ENCODE data around the gene ZC4H2.
"Not testable (repeated sequence)": the region's sequence is repeated elsewhere in the genome, so short reads cannot be mapped to it uniquely, and the experiment has no call there.

ZC4H2 gene

GRCh38 chrX:64975989-64976672 is at the start of gene ZC4H2:
Gene ZC4H2 (minus strand): TSS chrX:64976450. CDS start chrX:64976377, 73 bp downstream.
- Histone ChIP-seq H3K4me3 (ENCODE audit: low read depth, low read length) (peak within 1 kb of the TSS; percentile 96), H3K4me1 (ENCODE audit: control insufficient read depth, insufficient read depth, low read length) (0 out of 2 replicates have a peak, but pooled peaks cover 3% of the 10 kb centered on the region), H3K27ac (ENCODE audit: low read depth, low read length) (0 out of 2 replicates have a peak within 1 kb of the TSS, but pooled peaks have one; percentile 36), H3K9ac (ENCODE audit: low read length) (peak within 1 kb of the TSS; percentile 78), H3K36me3 (ENCODE audit: control insufficient read depth, insufficient read depth, low read length) (peaks cover 9% of the 10 kb centered on the region; the same call in 1 of the 2 replicates), H3K27me3 (ENCODE audit: control insufficient read depth, insufficient read depth, low read length) (no peaks in the 10 kb centered on the region), H3K9me3 (ENCODE audit: control insufficient read depth, insufficient read depth, low read depth, low read length) (peaks cover 36% of the 10 kb centered on the region)

GRCh38 chrX:65017451-65017850 is 41.2 kb upstream of the ZC4H2 start:
- Histone ChIP-seq H3K27me3 (ENCODE audit: control insufficient read depth, insufficient read depth, low read length) (no peaks in the 10 kb centered on the region), H3K27ac (ENCODE audit: low read depth, low read length) (no peak overlapping the region), H3K4me1 (ENCODE audit: control insufficient read depth, insufficient read depth, low read length) (no peaks in the 10 kb centered on the region; the same call in 1 of the 2 replicates), H3K9ac (ENCODE audit: low read length) (no peak overlapping the region), H3K4me3 (ENCODE audit: low read depth, low read length) (no peak overlapping the region), H3K36me3 (ENCODE audit: control insufficient read depth, insufficient read depth, low read length) (no peaks in the 10 kb centered on the region), H3K9me3 (ENCODE audit: control insufficient read depth, insufficient read depth, low read depth, low read length) (peaks cover 9% of the 10 kb centered on the region; the same call in 1 of the 2 replicates)

GRCh38 chrX:65014230-65014629 is 38.0 kb upstream of the ZC4H2 start:
- Histone ChIP-seq H3K4me3 (ENCODE audit: low read depth, low read length) (no peak overlapping the region), H3K4me1 (ENCODE audit: control insufficient read depth, insufficient read depth, low read length) (no peaks in the 10 kb centered on the region; the same call in 1 of the 2 replicates), H3K9me3 (ENCODE audit: control insufficient read depth, insufficient read depth, low read depth, low read length) (peaks cover 11% of the 10 kb centered on the region; the same call in 1 of the 2 replicates), H3K27ac (ENCODE audit: low read depth, low read length) (no peak overlapping the region), H3K36me3 (ENCODE audit: control insufficient read depth, insufficient read depth, low read length) (no peaks in the 10 kb centered on the region), H3K27me3 (ENCODE audit: control insufficient read depth, insufficient read depth, low read length) (no peaks in the 10 kb centered on the region), H3K9ac (ENCODE audit: low read length) (no peak overlapping the region)

DNA sequence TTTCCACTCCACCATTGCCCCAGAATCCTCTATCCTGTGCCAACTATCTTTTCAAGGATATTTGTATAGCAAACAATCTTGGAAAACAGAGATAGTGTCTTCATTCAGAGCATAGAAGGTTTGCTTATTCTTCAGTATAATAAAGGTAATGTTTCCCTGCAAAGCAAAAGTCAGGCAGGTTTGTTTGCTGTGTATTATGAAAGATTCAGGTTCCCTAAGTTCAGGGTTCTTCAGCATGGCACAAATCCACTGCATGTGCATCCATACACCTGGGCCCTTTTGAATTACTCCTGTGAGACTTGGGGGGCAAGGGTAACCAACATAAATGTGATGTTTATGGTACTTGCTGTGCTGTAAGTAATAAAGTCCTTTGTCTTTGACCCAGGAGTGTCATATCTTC is 33.2 kb upstream of the ZC4H2 start:
- H3K4me1 ChIP-seq (ENCODE audit: control insufficient read depth, insufficient read depth, low read length) = no peaks in the 10 kb centered on the region

DNA sequence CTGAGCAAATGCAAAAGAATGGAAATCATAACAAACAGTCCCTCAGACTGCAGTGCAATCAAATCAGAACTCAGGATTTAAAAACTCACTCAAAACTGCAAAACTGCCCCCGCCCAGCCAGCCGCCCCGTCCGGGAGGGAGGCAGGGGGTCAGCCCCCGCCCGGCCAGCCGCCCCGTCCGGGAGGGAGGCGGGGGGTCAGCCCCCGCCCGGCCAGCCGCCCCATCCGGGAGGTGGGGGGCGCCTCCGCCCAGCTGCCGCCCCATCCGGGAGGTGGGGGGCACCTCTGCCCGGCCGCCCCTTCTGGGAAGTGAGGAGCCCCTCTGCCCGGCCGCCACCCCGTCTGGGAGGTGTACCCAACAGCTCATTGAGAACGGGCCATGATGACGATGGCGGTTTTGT is 26.0 kb upstream of the ZC4H2 start:
- H3K9me3 ChIP-seq (ENCODE audit: control insufficient read depth, insufficient read depth, low read depth, low read length) = peaks cover 28% of the 10 kb centered on the region

More for the DNA sequence above, 33.2 kb upstream of the ZC4H2 start:
- no peaks in the 10 kb centered on the region for H3K36me3 ChIP-seq (ENCODE audit: control insufficient read depth, insufficient read depth, low read length)
- H3K9ac ChIP-seq (ENCODE audit: low read length) = no peak overlapping the region
- no peaks in the 10 kb centered on the region for H3K27me3 ChIP-seq (ENCODE audit: control insufficient read depth, insufficient read depth, low read length)
- peaks cover 4% of the 10 kb centered on the region; the same call in 1 of the 2 replicates for H3K9me3 ChIP-seq (ENCODE audit: control insufficient read depth, insufficient read depth, low read depth, low read length)
- no peak overlapping the region for H3K27ac ChIP-seq (ENCODE audit: low read depth, low read length)
- H3K4me3 ChIP-seq (ENCODE audit: low read depth, low read length) = no peak overlapping the region

GRCh38 chrX:64996805-64997204 is 20.6 kb upstream of the ZC4H2 start:
- no peak overlapping the region for H3K27ac ChIP-seq (ENCODE audit: low read depth, low read length)
- H3K9ac ChIP-seq (ENCODE audit: low read length) = no peak overlapping the region
- H3K4me3 ChIP-seq (ENCODE audit: low read depth, low read length) = no peak overlapping the region
- H3K9me3 ChIP-seq (ENCODE audit: control insufficient read depth, insufficient read depth, low read depth, low read length) = peaks cover 24% of the 10 kb centered on the region
- no peaks in the 10 kb centered on the region for H3K4me1 ChIP-seq (ENCODE audit: control insufficient read depth, insufficient read depth, low read length)
- H3K27me3 ChIP-seq (ENCODE audit: control insufficient read depth, insufficient read depth, low read length) = no peaks in the 10 kb centered on the region
- no peaks in the 10 kb centered on the region for H3K36me3 ChIP-seq (ENCODE audit: control insufficient read depth, insufficient read depth, low read length)

More for the DNA sequence above, 26.0 kb upstream of the ZC4H2 start:
- not testable (repeated sequence) for H3K27ac ChIP-seq (ENCODE audit: low read depth, low read length); H3K9ac ChIP-seq (ENCODE audit: low read length); H3K4me3 ChIP-seq (ENCODE audit: low read depth, low read length); H3K36me3 ChIP-seq (ENCODE audit: control insufficient read depth, insufficient read depth, low read length); H3K4me1 ChIP-seq (ENCODE audit: control insufficient read depth, insufficient read depth, low read length); H3K27me3 ChIP-seq (ENCODE audit: control insufficient read depth, insufficient read depth, low read length)

- H3K4me3 ChIP-seq (ENCODE audit: low read depth, low read length) = no peak overlapping the region
- no peaks in the 10 kb centered on the region for H3K27me3 ChIP-seq (ENCODE audit: control insufficient read depth, insufficient read depth, low read length)
- H3K36me3 ChIP-seq (ENCODE audit: control insufficient read depth, insufficient read depth, low read length) = no peaks in the 10 kb centered on the region
- peaks cover 14% of the 10 kb centered on the region for H3K9me3 ChIP-seq (ENCODE audit: control insufficient read depth, insufficient read depth, low read depth, low read length)
- H3K9ac ChIP-seq (ENCODE audit: low read length) = no peak overlapping the region
- H3K27ac ChIP-seq (ENCODE audit: low read depth, low read length) = no peak overlapping the region
- H3K4me1 ChIP-seq (ENCODE audit: control insufficient read depth, insufficient read depth, low read length) = no peaks in the 10 kb centered on the region
Observed at GRCh38 chrX:64994131-64994798, 18.0 kb upstream of the ZC4H2 start.

- H3K4me3 ChIP-seq (ENCODE audit: low read depth, low read length) = no peak overlapping the region
Observed at GRCh38 chrX:64977830-64978229, 1.6 kb upstream of the ZC4H2 start.

DNA sequence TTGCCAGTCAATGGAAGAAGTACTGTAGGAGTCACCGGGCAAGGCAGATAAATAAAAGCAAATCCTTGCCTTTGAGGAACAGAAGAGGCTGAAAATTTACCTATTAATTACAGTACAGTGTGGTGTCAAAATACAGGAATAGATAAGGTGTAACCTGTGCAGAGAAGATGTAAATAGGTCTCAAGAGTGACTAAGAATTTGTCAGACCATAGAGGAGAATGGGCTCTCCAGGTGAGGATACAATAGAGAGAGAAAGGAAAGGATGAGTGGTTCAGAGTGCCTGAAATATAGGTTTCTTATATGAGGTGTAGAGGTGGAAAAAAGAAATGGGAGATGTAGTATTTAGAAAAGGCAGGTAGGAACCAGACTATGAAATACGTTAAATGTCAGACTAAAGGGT is 801 bp upstream of the ZC4H2 start:
- H3K9ac ChIP-seq (ENCODE audit: low read length) = no peak overlapping the region
- 0 out of 2 replicates have a peak, but pooled peaks cover 3% of the 10 kb centered on the region for H3K4me1 ChIP-seq (ENCODE audit: control insufficient read depth, insufficient read depth, low read length)
- H3K27ac ChIP-seq (ENCODE audit: low read depth, low read length) = no peak overlapping the region
- H3K36me3 ChIP-seq (ENCODE audit: control insufficient read depth, insufficient read depth, low read length) = peaks cover 2% of the 10 kb centered on the region; the same call in 1 of the 2 replicates
- peaks cover 31% of the 10 kb centered on the region for H3K9me3 ChIP-seq (ENCODE audit: control insufficient read depth, insufficient read depth, low read depth, low read length)
- H3K27me3 ChIP-seq (ENCODE audit: control insufficient read depth, insufficient read depth, low read length) = no peaks in the 10 kb centered on the region
- H3K4me3 ChIP-seq (ENCODE audit: low read depth, low read length) = peak overlapping the region; percentile 96

More at GRCh38 chrX:64977830-64978229, 1.6 kb upstream of the ZC4H2 start:
- 0 out of 2 replicates have a peak, but pooled peaks cover 3% of the 10 kb centered on the region for H3K4me1 ChIP-seq (ENCODE audit: control insufficient read depth, insufficient read depth, low read length)
- H3K9ac ChIP-seq (ENCODE audit: low read length) = no peak overlapping the region
- no peaks in the 10 kb centered on the region for H3K36me3 ChIP-seq (ENCODE audit: control insufficient read depth, insufficient read depth, low read length)
- peaks cover 26% of the 10 kb centered on the region for H3K9me3 ChIP-seq (ENCODE audit: control insufficient read depth, insufficient read depth, low read depth, low read length)
- H3K27me3 ChIP-seq (ENCODE audit: control insufficient read depth, insufficient read depth, low read length) = no peaks in the 10 kb centered on the region
- H3K27ac ChIP-seq (ENCODE audit: low read depth, low read length) = no peak overlapping the region

DNA sequence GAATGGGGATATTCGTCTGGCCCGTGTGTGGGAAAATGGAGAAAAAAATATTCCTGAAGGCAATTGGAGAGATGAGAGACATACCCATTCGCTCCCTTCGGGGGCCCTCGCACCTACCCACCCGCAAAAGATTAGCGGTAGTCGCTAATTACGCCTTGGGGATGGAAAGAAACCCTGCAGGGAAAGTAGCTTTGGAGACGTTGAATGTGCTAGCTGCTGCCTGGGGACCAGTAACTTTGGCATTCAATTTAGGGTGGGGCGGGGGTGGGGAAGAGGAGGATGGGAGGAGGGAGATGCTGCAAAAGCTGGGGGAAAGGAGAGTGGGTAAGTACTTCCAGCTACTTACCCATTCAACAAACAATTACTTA is 407 bp upstream of the ZC4H2 start:
- Histone ChIP-seq H3K27me3 (ENCODE audit: control insufficient read depth, insufficient read depth, low read length) (no peaks in the 10 kb centered on the region), H3K9ac (ENCODE audit: low read length) (no peak overlapping the region), H3K4me3 (ENCODE audit: low read depth, low read length) (peak overlapping the region; percentile 96), H3K36me3 (ENCODE audit: control insufficient read depth, insufficient read depth, low read length) (peaks cover 6% of the 10 kb centered on the region; the same call in 1 of the 2 replicates), H3K4me1 (ENCODE audit: control insufficient read depth, insufficient read depth, low read length) (0 out of 2 replicates have a peak, but pooled peaks cover 3% of the 10 kb centered on the region), H3K27ac (ENCODE audit: low read depth, low read length) (no peak overlapping the region), H3K9me3 (ENCODE audit: control insufficient read depth, insufficient read depth, low read depth, low read length) (peaks cover 35% of the 10 kb centered on the region)

GRCh38 chrX:64975491-64975890 is 759 bp downstream of the ZC4H2 start:
- Histone ChIP-seq H3K27me3 (ENCODE audit: control insufficient read depth, insufficient read depth, low read length) (no peaks in the 10 kb centered on the region), H3K4me3 (ENCODE audit: low read depth, low read length) (peak overlapping the region; percentile 96), H3K9me3 (ENCODE audit: control insufficient read depth, insufficient read depth, low read depth, low read length) (peaks cover 43% of the 10 kb centered on the region), H3K27ac (ENCODE audit: low read depth, low read length) (0 out of 2 replicates have a peak overlapping the region, but pooled peaks have one; percentile 36), H3K36me3 (ENCODE audit: control insufficient read depth, insufficient read depth, low read length) (peaks cover 9% of the 10 kb centered on the region; the same call in 1 of the 2 replicates), H3K9ac (ENCODE audit: low read length) (peak overlapping the region; percentile 78), H3K4me1 (ENCODE audit: control insufficient read depth, insufficient read depth, low read length) (0 out of 2 replicates have a peak, but pooled peaks cover 3% of the 10 kb centered on the region)
